ENCODE measurements around the gene ATF1.

- TF ChIP-seq CTCF (IDR thresholded peaks at IDR 0.05) (no peak), EZH2 (IDR thresholded peaks at IDR 0.05) (no peak)
Measured at GRCh38 chr12:50828121-50828520, 64.2 kb downstream of the ATF1 start.

Data from neural progenitor cell (in vitro differentiated cells).